Mononuclear cell (primary cell): Measurements from ENCODE around the gene NUDT3. TPM values are rescaled to one million over a fixed set of nuclear protein-coding genes. Genes with fewer than 3 reads are reported as not detected.
"Not testable (repeated sequence)": the region's sequence is repeated elsewhere in the genome, so short reads cannot be mapped to it uniquely, and the experiment has no call there.

Source experiments
- H3K27me3 ChIP-seq: 2 replicates; pipeline ENCODE4 v1.6.0; 2011; ENCODE audit warnings: low read length, control low read depth; ENCODE audit not compliant: insufficient read depth
- H3K4me1 ChIP-seq: 2 replicates; pipeline ENCODE4 v1.5.1; 2011; ENCODE audit warnings: mild to moderate bottlenecking, low read length, control low read depth; ENCODE audit not compliant: insufficient read depth
- H3K4me3 ChIP-seq: 2 replicates; pipeline ENCODE4 v1.5.1; 2011; ENCODE audit warnings: mild to moderate bottlenecking, low read length, moderate library complexity
- H3K9me3 ChIP-seq: 2 replicates; pipeline ENCODE4 v1.5.1; 2011; ENCODE audit warnings: low read depth, mild to moderate bottlenecking, control low read depth, low read length
- total RNA-seq: library from RNA; depleted of rRNA; stranded (reverse); fragments of >200 nt; gene quantifications from one replicate; pipeline ENCODE4 v1.2.3, GENCODE V29; 2012

The NUDT3 gene
- total RNA-seq, 1 donor, result 23.8 TPM

- H3K4me1 ChIP-seq, result peaks cover 32% of the 10 kb centered on the region
These were observed 119.1 kb downstream of the NUDT3 start for GRCh38 chr6:34273242-34273805.

GRCh38 chr6:34272013-34272926 lies 120.2 kb downstream of the NUDT3 start:
- no peaks in the 10 kb centered on the region for H3K27me3 ChIP-seq
- no peaks in the 10 kb centered on the region for H3K9me3 ChIP-seq
- no peak overlapping the region for H3K4me3 ChIP-seq
- H3K4me1 ChIP-seq, result peaks cover 32% of the 10 kb centered on the region

More at GRCh38 chr6:34273242-34273805, 119.1 kb downstream of the NUDT3 start:
- no peaks in the 10 kb centered on the region for H3K9me3 ChIP-seq
- no peak overlapping the region for H3K4me3 ChIP-seq
- H3K27me3 ChIP-seq, result no peaks in the 10 kb centered on the region

- not testable (repeated sequence) for H3K4me3 ChIP-seq, H3K9me3 ChIP-seq, H3K27me3 ChIP-seq
- peaks cover 28% of the 10 kb centered on the region for H3K4me1 ChIP-seq
These were observed 122.7 kb downstream of the NUDT3 start for GRCh38 chr6:34269658-34270341.

- peaks cover 28% of the 10 kb centered on the region for H3K4me1 ChIP-seq
- not testable (repeated sequence) for H3K9me3 ChIP-seq, H3K27me3 ChIP-seq, H3K4me3 ChIP-seq
These were observed 123.3 kb downstream of the NUDT3 start for GRCh38 chr6:34269132-34269531.

- no peaks in the 10 kb centered on the region for H3K27me3 ChIP-seq
- no peak overlapping the region for H3K4me3 ChIP-seq
- H3K4me1 ChIP-seq, result peaks cover 14% of the 10 kb centered on the region
These were observed 124.7 kb downstream of the NUDT3 start for GRCh38 chr6:34267746-34268145.

GRCh38 chr6:34263484-34263883 lies 129.0 kb downstream of the NUDT3 start:
- H3K4me3 ChIP-seq, H3K9me3 ChIP-seq, H3K4me1 ChIP-seq, H3K27me3 ChIP-seq: not testable (repeated sequence)

More at GRCh38 chr6:34267746-34268145, 124.7 kb downstream of the NUDT3 start:
- H3K9me3 ChIP-seq, result no peaks in the 10 kb centered on the region

- no peaks in the 10 kb centered on the region for H3K4me1 ChIP-seq
- H3K4me3 ChIP-seq, result no peak overlapping the region
- H3K9me3 ChIP-seq, result no peaks in the 10 kb centered on the region
- H3K27me3 ChIP-seq, result no peaks in the 10 kb centered on the region
These were observed 131.7 kb downstream of the NUDT3 start for GRCh38 chr6:34260576-34261267.

- Histone ChIP-seq H3K4me1 (no peaks in the 10 kb centered on the region), H3K9me3 (no peaks in the 10 kb centered on the region), H3K4me3 (no peak overlapping the region), H3K27me3 (no peaks in the 10 kb centered on the region)
These were observed 132.9 kb downstream of the NUDT3 start for GRCh38 chr6:34259529-34260069.

GRCh38 chr6:34252395-34252794 lies 140.1 kb downstream of the NUDT3 start:
- not testable (repeated sequence) for H3K4me3 ChIP-seq, H3K9me3 ChIP-seq, H3K27me3 ChIP-seq
- H3K4me1 ChIP-seq, result peaks cover 23% of the 10 kb centered on the region

- H3K4me1 ChIP-seq, result peaks cover 25% of the 10 kb centered on the region
- no peaks in the 10 kb centered on the region for H3K27me3 ChIP-seq
- no peaks in the 10 kb centered on the region for H3K9me3 ChIP-seq
- peak overlapping the region; percentile 64 for H3K4me3 ChIP-seq
These were observed 142.8 kb downstream of the NUDT3 start for GRCh38 chr6:34249469-34250261.

- Histone ChIP-seq H3K27me3 (no peaks in the 10 kb centered on the region), H3K9me3 (no peaks in the 10 kb centered on the region), H3K4me3 (peak within 1 kb of the TSS; percentile 64), H3K4me1 (peaks cover 33% of the 10 kb centered on the region)
These were observed 143.6 kb downstream of the NUDT3 start, which contains the start of gene SMIM29 for GRCh38 chr6:34248727-34249468. Gene SMIM29 (minus strand): TSS chr6:34249006. CDS start chr6:34247791, 1,215 bp downstream.

GRCh38 chr6:34248198-34248726 lies 144.2 kb downstream of the NUDT3 start:
- Histone ChIP-seq H3K27me3 (no peaks in the 10 kb centered on the region), H3K9me3 (no peaks in the 10 kb centered on the region), H3K4me3 (peak overlapping the region; percentile 64), H3K4me1 (peaks cover 37% of the 10 kb centered on the region)

GRCh38 chr6:34247481-34248197 lies 144.8 kb downstream of the NUDT3 start:
- H3K9me3 ChIP-seq, result no peaks in the 10 kb centered on the region
- H3K4me1 ChIP-seq, result peaks cover 43% of the 10 kb centered on the region
- no peak overlapping the region for H3K4me3 ChIP-seq
- H3K27me3 ChIP-seq, result no peaks in the 10 kb centered on the region
